GM12892 (cell line): ENCODE measurements around the gene SLC15A3.

Source experiments
- POLR2A ChIP-seq: IDR thresholded peaks from 2 replicates; pipeline ENCODE4 v1.6.1; 2011; ENCODE audit warnings: low read depth, low read length, control low read depth
- POLR2AphosphoS5 ChIP-seq: IDR thresholded peaks from 2 replicates; pipeline ENCODE4 v1.6.1; 2011; ENCODE audit warnings: low read depth, low read length, control low read depth
- TAF1 ChIP-seq: IDR thresholded peaks from 2 replicates; pipeline ENCODE4 v1.6.1; 2011; ENCODE audit warnings: low read depth, mild to moderate bottlenecking, control low read depth, low read length, borderline replicate concordance

DNA sequence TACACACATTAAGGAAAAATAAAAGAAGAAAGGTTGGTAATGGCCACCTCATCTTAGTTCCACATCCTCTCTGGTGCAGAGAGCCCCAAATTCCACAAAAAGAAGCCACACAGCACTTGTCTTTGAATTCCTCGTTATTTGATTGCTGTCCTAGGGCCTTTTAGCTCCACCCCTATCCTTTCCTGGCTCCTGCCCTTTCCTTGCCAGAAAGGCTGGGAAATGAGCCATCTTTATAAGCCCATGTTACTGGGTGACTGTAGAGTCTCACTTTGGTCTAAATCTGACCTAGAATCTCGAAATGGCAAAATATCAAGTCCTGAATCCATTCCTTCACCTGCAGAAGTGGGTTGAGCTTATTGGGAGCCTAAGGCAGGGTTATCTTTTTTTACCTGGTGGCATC, 32.0 kb downstream of the SLC15A3 start:
- TF ChIP-seq POLR2A (no peak), POLR2AphosphoS5 (no peak), TAF1 (no peak)
